Measurements from ENCODE around the gene SH3D21.

Gene SH3D21

DNA sequence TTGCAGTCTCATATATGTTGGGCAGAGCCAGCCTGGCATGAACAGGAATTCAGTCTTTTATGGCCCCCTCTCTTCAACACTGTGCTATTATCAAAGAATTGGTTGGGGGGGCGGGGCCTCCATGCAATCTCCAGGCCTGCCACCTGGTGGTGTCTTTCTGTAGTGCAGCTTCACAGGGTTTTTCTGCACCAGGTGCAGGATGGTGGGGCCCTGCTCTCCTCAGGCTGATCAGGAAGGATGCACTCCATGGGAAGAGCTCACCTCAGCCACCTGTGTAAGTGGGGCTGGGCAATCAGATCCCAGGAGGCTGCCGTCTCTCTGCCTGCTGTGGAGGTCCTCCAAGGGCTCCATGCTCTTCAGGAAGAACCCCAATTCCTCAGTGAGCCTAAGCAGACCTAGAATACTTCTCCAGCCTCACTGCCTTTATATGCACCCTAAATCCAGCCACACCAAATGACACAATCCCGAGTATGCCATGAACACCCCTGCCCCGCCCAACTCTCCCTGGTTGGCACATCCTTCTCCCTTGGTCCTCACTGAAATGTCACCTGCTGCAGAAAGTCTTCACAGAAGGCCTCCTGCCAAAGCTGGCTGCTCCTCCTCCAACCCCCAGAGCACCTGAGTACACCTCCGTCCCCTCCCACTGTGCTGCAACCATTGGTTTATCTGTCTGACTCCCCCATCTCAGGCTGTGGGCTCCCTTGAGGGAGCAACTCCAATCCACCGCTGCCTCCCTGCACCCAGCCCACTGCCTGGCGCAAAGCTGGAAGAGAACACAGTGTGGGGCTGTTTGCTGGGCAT lies 63.1 kb downstream of the SH3D21 start:
- Histone ChIP-seq H3K27ac (ENCODE audit: low read length) (no peak overlapping the region), H3K36me3 (ENCODE audit: insufficient read depth, low read depth, low read length) (peaks cover 9% of the 10 kb centered on the region; the same call in 1 of the 2 replicates), H3K4me1 (ENCODE audit: insufficient read depth, low read length) (peaks cover 23% of the 10 kb centered on the region), H3K27me3 (ENCODE audit: insufficient read depth, low read length) (no peaks in the 10 kb centered on the region), H3K4me3 (ENCODE audit: low read length) (no peak overlapping the region), H3K9me3 (ENCODE audit: insufficient read depth, low read depth, low read length) (no peaks in the 10 kb centered on the region), H3K9ac (ENCODE audit: low read depth, low read length) (no peak overlapping the region)

Data from iPS-20b (cell line).